Breast epithelium (tissue), 4 donors: ENCODE data around the gene LHFPL2. TPM values are rescaled to one million over a fixed set of nuclear protein-coding genes. Genes with fewer than 3 reads are reported as not detected.

Experiments used
- DNase-seq, 2 donors: peaks; one replicate each; pipeline ENCODE4 v3.0.0-alpha.2; 2019; ENCODE audit warnings: low spot score in 2 of 2
- H3K27ac ChIP-seq, 2 donors: fragments of 200-600 bp; sonication (generic) in 1 of 2; one replicate each; pipeline ENCODE4 v1.5.1; 2016 to 2019; ENCODE audit warnings: mild to moderate bottlenecking in 1 of 2
- H3K27me3 ChIP-seq, 2 donors: fragments of 200-600 bp; sonication (generic) in 1 of 2; one replicate each; pipeline versions ENCODE4 v1.5.1 to v1.6.0; 2017 to 2019; ENCODE audit warnings: control low read depth in 1 of 2, mild to moderate bottlenecking in 1 of 2
- H3K36me3 ChIP-seq: fragments of 200-600 bp; one replicate; pipeline ENCODE4 v1.5.1; 2019
- H3K4me1 ChIP-seq, 2 donors: fragments of 200-600 bp; sonication (generic); one replicate each; pipeline ENCODE4 v1.5.1; 2016 to 2019; ENCODE audit warnings: control low read depth in 1 of 2
- H3K4me3 ChIP-seq, 3 donors: fragments of 200-600 bp; sonication (generic); 1 replicate in 2 of 3; 2 replicates in 1 of 3; pipeline ENCODE4 v1.5.1; 2016 to 2019; ENCODE audit warnings: mild to moderate bottlenecking in 3 of 3, moderate library complexity in 2 of 3
- H3K9me3 ChIP-seq, 2 donors: fragments of 200-600 bp; sonication (generic) in 1 of 2; one replicate each; pipeline ENCODE4 v1.5.1; 2016 to 2019; ENCODE audit warnings: control low read depth in 1 of 2
- CTCF ChIP-seq, 3 donors: fragments of 450-650 bp; IDR thresholded peaks; one replicate each; pipeline ENCODE4 v1.5.1; 2016 to 2017; ENCODE audit warnings: antibody characterized with exemption in 3 of 3, mild to moderate bottlenecking in 3 of 3, moderate library complexity in 3 of 3
- POLR2A ChIP-seq: fragments of 450-650 bp; IDR thresholded peaks from one replicate; pipeline ENCODE4 v1.6.1; 2016; ENCODE audit warnings: antibody characterized with exemption, mild to moderate bottlenecking, moderate library complexity
- POLR2AphosphoS5 ChIP-seq, 3 donors: sonication (generic); formaldehyde crosslinking; IDR thresholded peaks; one replicate each; pipeline ENCODE4 v1.6.1; 2017; ENCODE audit warnings: antibody characterized with exemption in 3 of 3
- intact Hi-C: fragments of 100-400 bp; cut with DNase I; formaldehyde crosslinking; loops from one replicate; pipeline ENCODE4 v1.15.1; 2023; ENCODE audit warnings: low total_unique reads
- total RNA-seq, 3 donors: library from RNA; depleted of rRNA; stranded (reverse); fragments of >200 nt; gene quantifications; one replicate each; pipeline ENCODE4 v1.1.0, GENCODE V29; 2016

LHFPL2 gene
- total RNA-seq, 3 donors from 2014 or later: 36.8 to 61.8 (median 41.3) TPM

- H3K27ac ChIP-seq: peak overlapping the region; percentile 77 to 80
- TF ChIP-seq POLR2AphosphoS5 (IDR thresholded peaks at IDR 0.05) (no peak), POLR2A (no peak), CTCF (IDR thresholded peaks at IDR 0.05) (no peak)
- H3K27me3 ChIP-seq: no peaks in the 10 kb centered on the region
- intact Hi-C loops: no loop called here
- H3K4me3 ChIP-seq: no peak overlapping the region
- H3K4me1 ChIP-seq: peaks cover 0 to 8% of the 10 kb centered on the region in 2 donors
- no peaks in the 10 kb centered on the region for H3K9me3 ChIP-seq
- DNase-seq: no peak
- H3K36me3 ChIP-seq: no peaks in the 10 kb centered on the region
These were observed 125.9 kb downstream of the LHFPL2 start for GRCh38 chr5:78522476-78523260.

- Histone ChIP-seq H3K4me1 (peaks cover 0 to 8% of the 10 kb centered on the region in 2 donors), H3K27ac (no peak overlapping the region), H3K9me3 (no peaks in the 10 kb centered on the region), H3K4me3 (no peak overlapping the region), H3K36me3 (no peaks in the 10 kb centered on the region), H3K27me3 (no peaks in the 10 kb centered on the region)
- TF ChIP-seq POLR2A (no peak), CTCF (IDR thresholded peaks at IDR 0.05) (no peak), POLR2AphosphoS5 (IDR thresholded peaks at IDR 0.05) (no peak)
- no peak for DNase-seq
- intact Hi-C loops: no loop called here
These were observed 127.1 kb downstream of the LHFPL2 start for GRCh38 chr5:78521455-78521854.

- H3K36me3 ChIP-seq: no peaks in the 10 kb centered on the region
- TF ChIP-seq CTCF (IDR thresholded peaks at IDR 0.05) (no peak), POLR2AphosphoS5 (IDR thresholded peaks at IDR 0.05) (no peak), POLR2A (no peak)
- no peak overlapping the region for H3K4me3 ChIP-seq
- intact Hi-C loops: no loop called here
- peaks cover 0 to 11% of the 10 kb centered on the region in 2 donors for H3K4me1 ChIP-seq
- no peak for DNase-seq
- no peaks in the 10 kb centered on the region for H3K27me3 ChIP-seq
- no peaks in the 10 kb centered on the region for H3K9me3 ChIP-seq
- H3K27ac ChIP-seq: peak overlapping the region; percentile 75 to 83
These were observed 129.2 kb downstream of the LHFPL2 start for GRCh38 chr5:78519198-78519941.

GRCh38 chr5:78518365-78519197 lies 130.0 kb downstream of the LHFPL2 start:
- Histone ChIP-seq H3K36me3 (no peaks in the 10 kb centered on the region), H3K9me3 (no peaks in the 10 kb centered on the region), H3K27me3 (no peaks in the 10 kb centered on the region), H3K4me3 (no peak overlapping the region), H3K4me1 (peaks cover 0 to 11% of the 10 kb centered on the region in 2 donors), H3K27ac (peak overlapping the region; percentile 75 to 83)
- intact Hi-C loops: no loop called here
- TF ChIP-seq CTCF (IDR thresholded peaks at IDR 0.05) (no peak), POLR2AphosphoS5 (IDR thresholded peaks at IDR 0.05) (peak in 2 of 3 donors; percentile 14 to 20)
- peak in 1 of 2 donors; percentile 67 for DNase-seq
